B cell (primary cell): ENCODE measurements around the gene CPN1. TPM values are rescaled to one million over a fixed set of nuclear protein-coding genes. Genes with fewer than 3 reads are reported as not detected.

Experiments used
- ATAC-seq: fragments of 200-7000 bp; cut with Tn5 transposase; one replicate; pipeline ENCODE4 v1.10.0; 2021; ENCODE audit warnings: low read depth, mild to moderate bottlenecking, moderate number of reproducible peaks, moderate library complexity
- CTCF ChIA-PET: fragments of 350-600 bp; sonication (Branson Sonifier 250); formaldehyde crosslinking; loops from one replicate; lab custom pipeline; 2021; ENCODE audit warnings: antibody characterized with exemption, inconsistent platforms; lab: Charles Lee
- POLR2A ChIA-PET: fragments of 350-600 bp; sonication (Branson Sonifier 250); formaldehyde crosslinking; loops from one replicate; lab custom pipeline; 2021; ENCODE audit warnings: antibody characterized with exemption; lab: Charles Lee
- DNase-seq: peaks from one replicate; pipeline ENCODE4 v3.0.0; 2013
- H2AFZ ChIP-seq: 2 replicates; pipeline ENCODE4 v1.6.1; 2012; ENCODE audit warnings: mild to moderate bottlenecking, low read depth, low read length; ENCODE audit not compliant: insufficient read depth, poor library complexity, severe bottlenecking
- H3K27ac ChIP-seq, 2 donors: 1 replicate in 1 of 2; 2 replicates in 1 of 2; pipeline ENCODE4 v1.5.1; 2012 to 2013; ENCODE audit warnings: low read length in 2 of 2, mild to moderate bottlenecking in 2 of 2, moderate library complexity in 1 of 2
- H3K27me3 ChIP-seq, 4 experiments: fragments of 200-600 bp in 1 of 4; sonication (generic) in 1 of 4; replicated peaks in 1 of 4; 1 replicate in 2 of 4; 2 replicates in 2 of 4; pipeline versions ENCODE4 v1.6.1 to v1.7.0; 2013 to 2016; ENCODE audit warnings: low read length in 3 of 4, mild to moderate bottlenecking in 2 of 4, mixed read lengths in 1 of 4, moderate library complexity in 1 of 4; ENCODE audit not compliant: insufficient read depth in 4 of 4, control insufficient read depth in 3 of 4; ENCODE audit errors: control extremely low read depth in 1 of 4
- H3K36me3 ChIP-seq, 2 experiments: replicated peaks in 1 of 2; 1 replicate in 1 of 2; 2 replicates in 1 of 2; pipeline versions ENCODE4 v1.6.1 to v1.7.1; 2013; ENCODE audit warnings: low read length in 1 of 2; ENCODE audit not compliant: insufficient read depth in 2 of 2, control insufficient read depth in 1 of 2; ENCODE audit errors: control extremely low read depth in 1 of 2, extremely low read depth in 1 of 2
- H3K4me1 ChIP-seq, 2 donors: fragments of 200-600 bp in 1 of 2; sonication (generic) in 1 of 2; 1 replicate in 1 of 2; 2 replicates in 1 of 2; pipeline versions ENCODE4 v1.5.1 to v1.6.1; 2013 to 2017; ENCODE audit warnings: low read length in 2 of 2; ENCODE audit not compliant: control insufficient read depth in 2 of 2, insufficient read depth in 2 of 2
- H3K4me2 ChIP-seq: replicated peaks from 2 replicates; pipeline ENCODE3; 2012; ENCODE audit warnings: mild to moderate bottlenecking, low read depth, low read length; ENCODE audit not compliant: poor library complexity, severe bottlenecking
- H3K4me3 ChIP-seq, 5 experiments: fragments of 200-600 bp in 1 of 5; sonication (generic) in 1 of 5; 1 replicate in 3 of 5; 2 replicates in 2 of 5; pipeline versions ENCODE4 v1.5.1 to v1.7.0; 2011 to 2016; ENCODE audit warnings: low read length in 4 of 5, mild to moderate bottlenecking in 4 of 5, low read depth in 2 of 5, control low read depth in 1 of 5, moderate library complexity in 1 of 5; ENCODE audit not compliant: insufficient read depth in 1 of 5; ENCODE audit errors: control extremely low read depth in 1 of 5, extremely low read depth in 1 of 5
- H3K79me2 ChIP-seq: fragments of 200-600 bp; sonication (generic); one replicate; pipeline ENCODE4 v1.6.0; 2016; ENCODE audit warnings: low read length; ENCODE audit not compliant: control insufficient read depth, insufficient read depth
- H3K9ac ChIP-seq: fragments of 200-600 bp; sonication (generic); 2 replicates; pipeline ENCODE4 v1.6.1; 2017; ENCODE audit warnings: mild to moderate bottlenecking, low read length, moderate library complexity
- H3K9me3 ChIP-seq, 3 donors: one replicate each; pipeline versions ENCODE4 v1.6.1 to v1.7.1; 2013; ENCODE audit warnings: low read length in 2 of 3; ENCODE audit not compliant: control insufficient read depth in 2 of 3, insufficient read depth in 1 of 3; ENCODE audit errors: control extremely low read depth in 1 of 3
- H4K20me1 ChIP-seq: 2 replicates; pipeline ENCODE4 v1.6.0; 2012; ENCODE audit warnings: mild to moderate bottlenecking, low read length; ENCODE audit not compliant: insufficient read depth, control insufficient read depth, poor library complexity, severe bottlenecking
- H3K27ac Mint-ChIP-seq: one replicate; pipeline ENCODE4 v1.8.0; 2021; ENCODE audit warnings: mixed read lengths
- H3K27me3 Mint-ChIP-seq: one replicate; pipeline ENCODE4 v1.8.0; 2021; ENCODE audit warnings: mixed read lengths
- H3K4me1 Mint-ChIP-seq: one replicate; pipeline ENCODE4 v1.8.0; 2021; ENCODE audit warnings: mixed read lengths
- H3K4me3 Mint-ChIP-seq: one replicate; pipeline ENCODE4 v1.8.0; 2021; ENCODE audit warnings: mixed read lengths
- H3K9me3 Mint-ChIP-seq: one replicate; pipeline ENCODE4 v1.8.0; 2022; ENCODE audit warnings: mixed read lengths; ENCODE audit not compliant: insufficient read depth
- EZH2 ChIP-seq: IDR thresholded peaks from 2 replicates; pipeline ENCODE4 v1.6.1; 2012; ENCODE audit warnings: borderline replicate concordance, low read depth, mild to moderate bottlenecking, moderate library complexity, low read length; ENCODE audit not compliant: insufficient read depth, poor library complexity, severe bottlenecking
- WGBS: methylation state at CpG from one replicate; pipeline ENCODE4 v1.1.5; 2013; ENCODE audit warnings: missing lambda C conversion rate; ENCODE audit not compliant: insufficient coverage; 5-methylcytosine and 5-hydroxymethylcytosine counted together
- intact Hi-C: fragments of 100-400 bp; cut with micrococcal nuclease; formaldehyde crosslinking; loops from one replicate; pipeline ENCODE4 v1.10.0; 2022
- polyA plus RNA-seq: library from polyadenylated mRNA; depleted of rRNA; stranded (reverse); fragments of >200 nt; gene quantifications from 2 replicates; pipeline ENCODE4 v1.2.3, GENCODE V29; 2012
- total RNA-seq, 2 donors: library from RNA; stranded (reverse); fragments of 120-200 nt in 1 of 2; gene quantifications; 1 replicate in 1 of 2; 2 replicates in 1 of 2; pipeline versions ENCODE4 v1.2.3 to v1.2.4, GENCODE V29; 2013 to 2022
- TF ChIP-seq, protein P1 (sequence below): fragments of 200-600 bp; IDR thresholded peaks from one replicate; pipeline ENCODE4 v1.8.0; 2022; ENCODE audit warnings: antibody characterized with exemption, mild to moderate bottlenecking

The CPN1 gene
- total and polyA plus RNA-seq, 2 donors (not counting 1 experiment from before 2014, with no cell fraction given): not detected

DNA sequence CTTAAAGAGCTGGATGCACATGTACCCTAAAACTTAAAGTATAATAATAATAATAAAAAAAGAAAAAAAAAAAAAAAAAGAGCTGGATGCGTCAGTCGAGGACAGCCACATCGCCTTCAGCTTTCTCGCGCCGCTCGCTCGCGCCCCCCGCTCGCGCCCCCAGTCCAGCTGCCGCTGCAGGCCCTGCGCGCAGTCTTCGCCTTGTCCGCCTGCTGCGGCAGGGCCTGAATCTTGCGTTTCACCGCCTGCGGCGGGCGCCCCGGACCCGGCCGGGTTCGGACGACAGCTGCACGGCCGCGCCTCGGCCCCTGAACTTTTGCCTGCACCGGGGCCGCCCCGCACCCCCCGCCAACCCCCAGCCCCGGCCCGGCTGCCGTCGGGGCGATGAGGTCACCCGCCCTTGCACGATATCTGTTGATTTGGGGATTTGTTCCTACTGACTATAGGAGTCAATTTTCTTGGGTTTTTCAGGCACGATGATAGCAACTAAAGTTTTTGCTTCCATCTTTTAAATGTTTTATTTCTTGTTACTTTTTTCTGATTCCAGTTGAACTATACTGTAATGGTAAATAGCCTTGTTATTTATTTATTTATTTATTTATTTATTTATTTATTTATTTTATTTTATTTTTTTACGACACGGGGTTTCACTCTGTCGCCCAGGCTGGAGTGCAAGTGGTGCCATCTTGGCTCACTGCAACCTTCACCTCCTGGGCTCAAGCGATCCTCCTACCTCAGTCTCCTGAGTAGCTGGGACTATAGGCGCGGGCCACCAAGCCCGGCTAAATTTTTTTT lies 33.5 kb upstream of the CPN1 start:
- Mint-ChIP-seq H3K27ac (no peak overlapping the region), H3K27me3 (peaks cover 39% of the 10 kb centered on the region), H3K4me1 (no peaks in the 10 kb centered on the region), H3K9me3 (no peaks in the 10 kb centered on the region), H3K4me3 (no peak overlapping the region)
- TF ChIP-seq, protein P1, sequence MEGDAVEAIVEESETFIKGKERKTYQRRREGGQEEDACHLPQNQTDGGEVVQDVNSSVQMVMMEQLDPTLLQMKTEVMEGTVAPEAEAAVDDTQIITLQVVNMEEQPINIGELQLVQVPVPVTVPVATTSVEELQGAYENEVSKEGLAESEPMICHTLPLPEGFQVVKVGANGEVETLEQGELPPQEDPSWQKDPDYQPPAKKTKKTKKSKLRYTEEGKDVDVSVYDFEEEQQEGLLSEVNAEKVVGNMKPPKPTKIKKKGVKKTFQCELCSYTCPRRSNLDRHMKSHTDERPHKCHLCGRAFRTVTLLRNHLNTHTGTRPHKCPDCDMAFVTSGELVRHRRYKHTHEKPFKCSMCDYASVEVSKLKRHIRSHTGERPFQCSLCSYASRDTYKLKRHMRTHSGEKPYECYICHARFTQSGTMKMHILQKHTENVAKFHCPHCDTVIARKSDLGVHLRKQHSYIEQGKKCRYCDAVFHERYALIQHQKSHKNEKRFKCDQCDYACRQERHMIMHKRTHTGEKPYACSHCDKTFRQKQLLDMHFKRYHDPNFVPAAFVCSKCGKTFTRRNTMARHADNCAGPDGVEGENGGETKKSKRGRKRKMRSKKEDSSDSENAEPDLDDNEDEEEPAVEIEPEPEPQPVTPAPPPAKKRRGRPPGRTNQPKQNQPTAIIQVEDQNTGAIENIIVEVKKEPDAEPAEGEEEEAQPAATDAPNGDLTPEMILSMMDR: no peak
- TF ChIP-seq EZH2: no peak
- Histone ChIP-seq H3K4me1 (no peaks in the 10 kb centered on the region), H3K36me3 (no peaks in the 10 kb centered on the region), H4K20me1 (no peaks in the 10 kb centered on the region), H3K9ac (no peak overlapping the region), H2AFZ (no peak overlapping the region), H3K4me2 (no peak overlapping the region), H3K9me3 (no peaks in the 10 kb centered on the region), H3K4me3 (no peak overlapping the region), H3K27me3 (peaks cover 0 to 2% (median 0%) of the 10 kb centered on the region in 4 experiments), H3K79me2 (no peaks in the 10 kb centered on the region), H3K27ac (no peak overlapping the region)
- ChIA-PET CTCF (interaction anchor here (1.1 kb wide), 1 partner anchor 70 kb away, joined by 3 read pairs; no protein-coding TSS in a partner anchor), POLR2A (no interaction called here)
- intact Hi-C loops: no loop called here
- DNase-seq (no peak), ATAC-seq (no peak)
- WGBS: 34% methylated on average over 34 of the region's 51 CpGs

- Histone ChIP-seq H3K9ac (no peak overlapping the region), H3K4me2 (no peak overlapping the region), H4K20me1 (no peaks in the 10 kb centered on the region), H3K4me1 (no peaks in the 10 kb centered on the region), H2AFZ (no peak overlapping the region), H3K9me3 (no peaks in the 10 kb centered on the region), H3K36me3 (no peaks in the 10 kb centered on the region), H3K27me3 (peaks cover 0 to 2% (median 0%) of the 10 kb centered on the region in 4 experiments), H3K79me2 (no peaks in the 10 kb centered on the region), H3K27ac (no peak overlapping the region), H3K4me3 (no peak overlapping the region)
- Mint-ChIP-seq H3K27ac (no peak overlapping the region), H3K4me1 (no peaks in the 10 kb centered on the region), H3K27me3 (peaks cover 36% of the 10 kb centered on the region), H3K9me3 (no peaks in the 10 kb centered on the region), H3K4me3 (no peak overlapping the region)
- DNase-seq: no peak
- no peak for ATAC-seq
- WGBS: 98% methylated on average over 13 of the region's 13 CpGs
- ChIA-PET POLR2A (no interaction called here), CTCF (interaction anchor here (1.1 kb wide), 1 partner anchor 69 kb away, joined by 3 read pairs; no protein-coding TSS in a partner anchor)
- TF ChIP-seq, protein P1: no peak
- TF ChIP-seq EZH2: no peak
- intact Hi-C loops: no loop called here
Measured at GRCh38 chr10:100114460-100114859, 32.8 kb upstream of the CPN1 start.
